Activated CD4-positive, alpha-beta T cell treated with anti-CD3 and anti-CD28 coated beads, Interleukin-2, amount 50 U/mL, for 24 hours (primary cell): ENCODE measurements around the gene FRMD4A.

Experiments
- DNase-seq, 2 donors: peaks; one replicate each; pipeline ENCODE4 v3.0.0-alpha.2; 2020; ENCODE audit warnings: low read depth in 1 of 2, low spot score in 1 of 2

FRMD4A gene

DNA sequence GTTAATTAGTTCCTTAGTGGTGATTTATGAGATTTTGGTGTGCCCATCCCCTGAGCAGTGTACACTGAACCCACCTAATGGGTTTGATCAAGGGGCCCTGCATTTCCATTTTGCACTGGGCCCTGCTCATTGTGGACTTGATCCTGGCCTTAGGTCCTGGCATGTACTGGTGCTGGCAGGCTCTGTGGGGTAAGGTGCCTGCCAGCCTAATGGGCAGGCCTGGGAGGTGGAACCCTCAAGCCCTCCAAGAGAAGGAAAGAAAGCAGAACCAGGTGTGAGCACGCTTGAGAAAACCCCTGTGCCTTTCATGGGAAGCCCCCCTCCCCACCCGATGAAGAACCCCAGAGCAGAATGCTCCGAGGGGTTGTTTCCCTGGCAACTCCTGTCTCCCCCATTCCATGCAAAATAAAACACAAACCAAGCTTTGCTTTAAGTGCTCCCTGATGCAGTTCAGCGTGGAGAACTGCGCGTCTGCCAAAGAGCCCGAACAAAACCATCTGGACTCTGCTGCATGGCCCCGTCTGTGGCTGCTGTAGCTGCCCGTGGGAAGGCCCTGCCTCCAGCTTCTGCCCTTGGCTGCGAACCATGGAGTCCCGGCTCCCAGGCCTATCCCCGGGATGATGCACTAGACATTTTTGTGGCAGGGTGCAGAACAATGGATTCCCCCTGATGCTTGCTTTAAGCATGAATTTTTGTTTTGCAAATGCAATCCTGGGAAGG is 620.6 kb downstream of the FRMD4A start:
- DNase-seq: no peak

DNA sequence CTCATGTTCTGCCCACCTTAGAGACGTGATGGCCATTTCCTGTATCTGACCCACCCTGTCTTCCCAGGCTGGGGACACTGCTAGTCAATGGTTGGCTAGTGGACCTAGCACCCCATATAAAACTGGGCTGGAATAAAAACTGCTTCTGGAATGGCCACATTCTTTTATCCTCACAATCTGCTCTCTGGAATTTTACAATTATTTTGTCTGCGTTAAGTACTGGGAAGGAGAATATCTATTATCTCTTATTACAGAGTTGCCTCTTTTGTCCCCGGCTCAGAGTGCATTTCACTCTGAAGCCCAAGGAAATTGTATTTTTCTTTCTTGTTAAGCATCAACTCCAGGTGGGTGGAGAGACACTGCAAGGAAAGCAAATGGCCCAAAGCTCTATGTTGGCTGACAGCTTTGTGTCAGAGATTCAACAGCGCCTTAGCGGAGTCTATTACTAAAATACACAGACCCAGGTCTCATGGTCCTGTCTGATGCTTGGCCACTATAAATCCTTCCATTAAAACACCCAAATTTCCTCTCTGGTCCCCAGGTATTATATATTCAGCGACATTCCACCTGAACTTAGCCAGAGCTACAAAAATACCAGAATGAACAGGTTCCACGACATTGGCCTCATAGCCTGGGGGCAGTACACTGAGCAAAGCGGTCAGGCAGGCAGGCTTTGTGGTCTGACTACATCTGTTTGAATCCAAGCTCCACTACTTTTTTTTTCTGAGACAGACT is 622.3 kb downstream of the FRMD4A start:
- no peak for DNase-seq

DNA sequence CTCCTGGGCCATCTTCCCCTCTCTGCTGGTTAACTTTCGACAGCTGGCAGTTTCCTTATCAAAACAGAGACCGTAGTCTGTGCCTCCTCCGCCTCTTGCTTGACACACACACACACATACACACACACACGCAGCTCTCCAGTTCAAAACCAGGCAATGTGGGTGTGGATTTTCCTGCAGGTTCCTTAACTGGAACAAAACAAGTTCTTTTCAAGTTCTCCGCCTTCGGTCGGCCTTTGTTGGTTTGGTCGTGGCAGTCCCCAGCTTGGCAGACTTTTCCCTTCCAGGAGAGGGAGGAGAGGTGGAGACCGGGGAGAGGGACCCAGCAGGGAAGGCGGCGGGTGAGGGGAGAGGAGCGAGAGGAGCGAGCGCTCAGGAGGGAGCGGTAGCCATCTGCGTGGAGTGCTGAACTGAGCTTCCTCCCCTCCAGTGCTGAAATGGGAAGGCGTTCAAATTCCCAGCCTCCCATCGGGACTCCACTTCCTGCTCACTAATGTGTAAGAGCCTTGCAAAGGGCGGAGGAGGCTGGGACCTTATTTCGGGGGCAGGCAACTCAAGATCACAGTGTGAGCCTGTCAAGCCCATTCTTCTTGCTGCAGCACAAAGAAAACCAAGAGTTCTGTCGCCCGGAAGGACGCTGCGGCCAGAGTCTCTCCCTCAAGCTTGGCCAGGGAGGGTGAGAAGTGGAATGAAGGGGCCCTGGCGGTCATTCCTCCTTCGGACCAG is 623.4 kb downstream of the FRMD4A start:
- DNase-seq: no peak

- no peak for DNase-seq
These were observed 624.1 kb downstream of the FRMD4A start for GRCh38 chr10:13706604-13707003.

DNA sequence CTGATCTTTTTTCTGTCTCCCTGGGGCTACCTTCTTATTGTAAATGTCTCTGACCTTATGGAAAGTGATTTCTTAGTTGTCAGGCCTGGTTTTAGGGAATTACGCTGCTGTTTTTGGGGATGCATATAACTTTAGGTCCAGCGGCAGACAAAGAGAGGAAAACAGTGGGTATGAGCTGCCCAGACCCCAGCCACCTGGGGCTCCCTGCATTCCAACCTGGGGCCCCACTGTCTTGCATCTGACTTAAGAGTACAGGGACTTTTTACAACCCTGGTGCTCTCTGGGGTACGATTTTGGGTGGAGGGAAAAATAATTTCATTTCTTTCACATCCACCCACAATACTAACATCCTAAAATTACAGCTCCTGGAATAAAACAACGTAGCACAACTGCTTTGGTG is 624.5 kb downstream of the FRMD4A start:
- DNase-seq: no peak

DNA sequence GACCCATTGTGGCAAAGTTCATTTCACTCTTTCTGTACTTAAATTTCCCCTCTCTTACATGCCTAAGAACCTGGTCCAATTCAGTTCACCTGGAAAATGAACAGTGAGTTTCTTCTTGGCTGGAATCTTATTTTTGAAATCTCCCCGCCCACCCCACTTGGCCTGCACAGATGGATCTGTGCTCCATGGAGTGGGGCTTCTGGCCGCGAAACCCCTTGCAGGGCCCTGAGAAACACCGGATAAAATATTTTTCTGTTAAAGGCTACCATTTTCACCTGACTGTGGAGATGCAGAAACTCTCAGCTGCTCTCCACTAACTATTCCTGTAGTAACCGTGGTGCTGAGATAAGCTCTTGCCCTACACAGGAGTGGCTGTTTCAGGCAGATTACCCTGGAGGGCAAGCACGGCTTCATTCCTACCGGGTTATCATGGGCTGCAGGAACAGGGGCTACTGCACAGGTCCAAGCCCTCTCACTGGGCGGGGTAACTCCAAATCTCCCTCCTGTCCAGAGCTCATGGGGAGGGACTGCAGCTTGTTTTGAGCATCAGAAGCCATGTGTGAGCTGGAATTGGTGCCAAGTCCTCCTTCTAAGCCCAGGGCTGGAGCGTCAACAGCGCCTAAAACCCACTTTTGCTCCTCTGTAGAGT is 625.1 kb downstream of the FRMD4A start:
- DNase-seq: no peak

DNA sequence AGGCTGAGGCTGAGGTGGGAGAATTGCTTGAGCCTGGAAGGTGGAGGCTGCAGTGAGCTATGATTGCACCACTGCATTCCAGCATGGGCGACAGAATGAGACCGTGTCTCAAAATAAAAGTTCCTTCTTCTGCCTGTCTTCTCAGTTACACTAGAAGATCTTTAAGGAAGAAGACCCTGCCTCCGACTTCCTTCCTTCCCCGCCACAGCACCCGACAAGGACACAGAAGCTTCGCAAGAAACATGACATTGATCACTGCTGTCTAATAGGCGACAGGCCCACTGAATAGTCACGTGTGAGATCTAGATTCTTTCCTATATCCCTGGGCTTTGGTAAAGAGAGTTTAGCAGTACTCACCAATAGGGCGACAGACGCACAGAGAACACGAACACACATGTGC is 625.8 kb downstream of the FRMD4A start:
- no peak for DNase-seq

GRCh38 chr10:13703997-13704536 is 626.7 kb downstream of the FRMD4A start:
- DNase-seq: no peak

GRCh38 chr10:13703101-13703818 is 627.5 kb downstream of the FRMD4A start:
- DNase-seq: no peak

DNA sequence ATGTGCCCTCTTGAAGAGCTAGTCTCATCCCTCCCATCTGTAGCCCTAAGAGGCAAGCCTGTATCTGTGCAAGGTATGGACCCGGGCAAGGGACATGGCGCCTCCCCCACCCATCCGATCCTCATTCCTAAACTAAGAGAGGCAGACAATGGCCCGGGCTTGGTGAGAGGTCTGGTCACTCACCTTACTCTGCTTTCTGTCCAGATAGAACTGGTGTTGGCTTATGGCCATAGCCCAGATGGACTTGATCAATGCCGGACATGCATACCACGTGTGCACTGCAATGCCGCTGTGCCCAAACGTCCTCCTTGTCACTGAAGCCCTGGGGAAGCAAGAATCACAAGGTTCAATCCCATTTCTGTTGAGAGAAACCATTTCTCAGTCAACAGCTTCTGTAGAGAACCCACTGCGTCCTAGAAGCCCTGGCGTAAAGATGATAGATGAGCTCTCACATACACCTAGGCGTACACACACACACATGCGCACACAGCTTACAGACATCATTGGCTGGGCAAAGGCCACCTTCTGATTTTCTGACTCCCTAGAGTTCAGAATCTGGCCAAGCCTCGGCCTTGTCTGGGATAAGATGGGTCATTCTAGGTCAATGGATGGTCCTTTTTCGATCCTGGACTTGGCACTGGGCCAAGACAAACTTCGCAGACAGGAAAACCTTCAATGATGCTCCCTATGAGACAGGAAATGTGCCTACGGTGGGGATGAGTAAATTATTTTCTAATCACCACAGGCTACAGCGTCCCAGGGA is 629.4 kb downstream of the FRMD4A start:
- no peak for DNase-seq

GRCh38 chr10:13700473-13701144 is 630.1 kb downstream of the FRMD4A start:
- no peak for DNase-seq

GRCh38 chr10:13699216-13699615 is 631.5 kb downstream of the FRMD4A start:
- DNase-seq: no peak

GRCh38 chr10:13698217-13698616 is 632.5 kb downstream of the FRMD4A start:
- DNase-seq: no peak

DNA sequence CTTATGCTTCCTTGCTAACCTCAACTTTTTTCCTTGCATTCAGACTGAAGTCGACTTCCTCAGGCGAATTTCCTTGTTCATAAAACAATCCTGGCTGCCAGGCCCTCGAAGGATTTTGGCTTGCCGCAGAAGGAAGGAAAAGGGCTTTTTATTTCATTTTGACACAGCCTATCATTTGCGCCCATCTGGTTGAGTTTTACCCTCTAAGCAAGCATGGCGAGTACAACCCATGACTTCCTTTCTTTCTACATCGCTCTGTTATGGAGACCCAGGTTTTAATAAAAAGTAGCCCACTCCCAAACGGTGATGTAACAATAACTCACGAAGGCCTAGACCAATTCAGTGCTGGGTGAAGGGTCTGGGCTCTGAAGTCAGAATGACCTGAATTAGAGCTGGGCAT is 634.7 kb downstream of the FRMD4A start:
- DNase-seq: no peak

DNA sequence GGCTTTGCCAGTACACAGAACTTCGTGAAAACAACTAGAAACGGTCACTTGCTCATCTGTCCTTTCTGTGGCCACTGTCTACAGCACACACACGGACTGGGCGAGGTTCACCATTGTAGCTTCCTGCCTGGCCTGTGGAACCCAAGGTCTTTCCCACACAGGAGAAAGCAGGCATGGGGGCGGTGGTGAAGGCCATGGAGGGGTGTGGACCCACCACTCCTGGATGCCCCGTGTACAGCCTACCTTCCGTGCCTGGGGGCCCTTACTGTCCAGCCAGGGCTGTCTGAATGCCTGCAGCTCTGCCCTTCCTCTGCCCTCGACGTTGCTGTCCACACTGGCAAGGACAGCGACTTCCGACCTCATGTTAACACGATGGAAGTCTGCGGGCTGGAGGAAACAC is 635.1 kb downstream of the FRMD4A start:
- DNase-seq: no peak

GRCh38 chr10:13693783-13694700 is 636.7 kb downstream of the FRMD4A start:
- no peak for DNase-seq

- no peak for DNase-seq
These were observed 640.4 kb downstream of the FRMD4A start for GRCh38 chr10:13690281-13690825.

- DNase-seq: no peak
These were observed 644.4 kb downstream of the FRMD4A start for GRCh38 chr10:13686331-13686752.
